GM21619 (cell line): ENCODE data around the gene EGLN2.
"Not testable (repeated sequence)": the region's sequence is repeated elsewhere in the genome, so short reads cannot be mapped to it uniquely, and the experiment has no call there.

Experiments
- ATAC-seq: cut with Tn5 transposase; IDR thresholded peaks from one replicate; pipeline ENCODE4 v1.9.1; 2021; ENCODE audit not compliant: unreplicated experiment

The EGLN2 gene

GRCh38 chr19:40776364-40776763, 22.6 kb upstream of the EGLN2 start:
- ATAC-seq, result no peak

GRCh38 chr19:40776932-40777644, 21.9 kb upstream of the EGLN2 start:
- peak; percentile 56 for ATAC-seq

- no peak for ATAC-seq
Measured at GRCh38 chr19:40777645-40777936, 21.4 kb upstream of the EGLN2 start.

- peak; percentile 51 for ATAC-seq
Measured at GRCh38 chr19:40777937-40778705, 20.9 kb upstream of the EGLN2 start, which contains the start of gene RAB4B. Gene RAB4B, plus strand, starts transcription at chr19:40778247. Its CDS starts 129 bp downstream, at chr19:40778376.

- ATAC-seq, result no peak
Measured at GRCh38 chr19:40778706-40779284, 20.2 kb upstream of the EGLN2 start.

- no peak for ATAC-seq
Measured at GRCh38 chr19:40780582-40780981, 18.4 kb upstream of the EGLN2 start.

- ATAC-seq, result no peak
Measured at GRCh38 chr19:40781140-40781539, 17.9 kb upstream of the EGLN2 start.

- no peak for ATAC-seq
Measured at GRCh38 chr19:40783711-40784110, 15.3 kb upstream of the EGLN2 start.

- not testable (repeated sequence) for ATAC-seq
Measured at GRCh38 chr19:40784146-40784545, 14.8 kb upstream of the EGLN2 start.

- no peak for ATAC-seq
Measured at GRCh38 chr19:40785526-40785925, 13.5 kb upstream of the EGLN2 start.

- ATAC-seq, result no peak
Measured at GRCh38 chr19:40786060-40787037, 12.6 kb upstream of the EGLN2 start.

GRCh38 chr19:40791349-40791748, 7.6 kb upstream of the EGLN2 start:
- ATAC-seq, result no peak

GRCh38 chr19:40791996-40792395, 7.0 kb upstream of the EGLN2 start:
- ATAC-seq, result no peak

- ATAC-seq, result no peak
Measured at GRCh38 chr19:40797166-40797962, 1.6 kb upstream of the EGLN2 start.

- ATAC-seq, result no peak
Measured at GRCh38 chr19:40797963-40798682, 868 bp upstream of the EGLN2 start.

GRCh38 chr19:40799558-40800338, 757 bp downstream of the EGLN2 start:
- ATAC-seq, result no peak

- no peak for ATAC-seq
Measured at GRCh38 chr19:40800339-40800996, 1.5 kb downstream of the EGLN2 start.

- ATAC-seq, result no peak
Measured at GRCh38 chr19:40800997-40801377, 2.0 kb downstream of the EGLN2 start.
